B cell (primary cell): ENCODE results near the gene SMCO2.

Source experiments
- EZH2 ChIP-seq: IDR thresholded peaks from 2 replicates; pipeline ENCODE4 v1.6.1; 2012; ENCODE audit warnings: borderline replicate concordance, low read depth, mild to moderate bottlenecking, moderate library complexity, low read length; ENCODE audit not compliant: insufficient read depth, poor library complexity, severe bottlenecking
- TF ChIP-seq, protein P1 (sequence below): fragments of 200-600 bp; IDR thresholded peaks from one replicate; pipeline ENCODE4 v1.8.0; 2022; ENCODE audit warnings: antibody characterized with exemption, mild to moderate bottlenecking

GRCh38 chr12:27422697-27423096 lies 23.8 kb upstream of the SMCO2 start:
- no peak for TF ChIP-seq EZH2
- TF ChIP-seq, protein P1, sequence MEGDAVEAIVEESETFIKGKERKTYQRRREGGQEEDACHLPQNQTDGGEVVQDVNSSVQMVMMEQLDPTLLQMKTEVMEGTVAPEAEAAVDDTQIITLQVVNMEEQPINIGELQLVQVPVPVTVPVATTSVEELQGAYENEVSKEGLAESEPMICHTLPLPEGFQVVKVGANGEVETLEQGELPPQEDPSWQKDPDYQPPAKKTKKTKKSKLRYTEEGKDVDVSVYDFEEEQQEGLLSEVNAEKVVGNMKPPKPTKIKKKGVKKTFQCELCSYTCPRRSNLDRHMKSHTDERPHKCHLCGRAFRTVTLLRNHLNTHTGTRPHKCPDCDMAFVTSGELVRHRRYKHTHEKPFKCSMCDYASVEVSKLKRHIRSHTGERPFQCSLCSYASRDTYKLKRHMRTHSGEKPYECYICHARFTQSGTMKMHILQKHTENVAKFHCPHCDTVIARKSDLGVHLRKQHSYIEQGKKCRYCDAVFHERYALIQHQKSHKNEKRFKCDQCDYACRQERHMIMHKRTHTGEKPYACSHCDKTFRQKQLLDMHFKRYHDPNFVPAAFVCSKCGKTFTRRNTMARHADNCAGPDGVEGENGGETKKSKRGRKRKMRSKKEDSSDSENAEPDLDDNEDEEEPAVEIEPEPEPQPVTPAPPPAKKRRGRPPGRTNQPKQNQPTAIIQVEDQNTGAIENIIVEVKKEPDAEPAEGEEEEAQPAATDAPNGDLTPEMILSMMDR = no peak
